ENCODE data around the gene NUAK2. TPM values are rescaled to one million over a fixed set of nuclear protein-coding genes. Genes with fewer than 3 reads are reported as not detected.

Gene NUAK2
- total and polyA plus RNA-seq, 2 donors: 2.1 to 4.0 TPM

- no peaks in the 10 kb centered on the region for H3K36me3 ChIP-seq (ENCODE audit: control insufficient read depth in 2 of 2, insufficient read depth in 2 of 2, low read length in 1 of 2)
- H3K4me1 ChIP-seq (ENCODE audit: control insufficient read depth in 2 of 2, insufficient read depth in 2 of 2, low read length in 2 of 2): peaks cover 0 to 3% of the 10 kb centered on the region in 2 donors
- 99% methylated on average over 4 of the region's 4 CpGs for WGBS
- no peak for DNase-seq (ENCODE audit: low read depth in 6 of 9, low spot score in 9 of 9)
- no peak overlapping the region for H3K4me3 ChIP-seq (ENCODE audit: low read length in 2 of 2)
- no peak overlapping the region for H3K27ac ChIP-seq (ENCODE audit: low read depth in 1 of 2, low read length in 1 of 2)
- H3K27me3 ChIP-seq (ENCODE audit: control insufficient read depth in 2 of 2, insufficient read depth in 1 of 2, low read length in 1 of 2): peaks cover 25 to 85% of the 10 kb centered on the region in 2 donors
- H3K9me3 ChIP-seq (ENCODE audit: control insufficient read depth in 2 of 2, insufficient read depth in 1 of 2, low read length in 1 of 2): peaks cover 0 to 3% of the 10 kb centered on the region in 2 donors
These were observed 18.2 kb upstream of the NUAK2 start for GRCh38 chr1:205339717-205340116.

DNA sequence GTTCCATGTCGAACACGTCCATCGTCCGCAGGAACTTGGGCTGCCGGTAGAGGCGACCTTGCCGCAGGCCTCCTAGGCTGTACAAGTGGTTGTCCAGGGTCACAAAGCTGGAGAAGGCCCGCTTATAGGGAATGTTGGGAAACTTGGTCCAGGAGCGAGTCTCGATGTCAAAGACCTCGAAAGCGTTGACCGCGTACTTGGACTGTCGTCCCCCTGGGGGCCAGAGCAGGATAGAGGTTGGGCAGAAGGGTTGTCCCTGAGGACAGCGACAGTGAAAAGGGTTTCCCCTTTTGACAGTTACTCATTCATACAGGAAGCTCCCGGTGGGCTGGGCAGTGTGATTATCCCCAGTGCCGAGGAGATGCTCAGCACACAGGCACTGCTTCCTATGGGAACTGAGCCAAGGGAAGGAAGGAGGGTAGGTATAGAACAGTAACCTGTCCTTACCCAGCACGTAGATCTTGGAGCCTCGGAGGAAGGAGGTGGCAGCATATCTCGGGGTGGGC lies 17.7 kb upstream of the NUAK2 start:
- Histone ChIP-seq H3K27me3 (ENCODE audit: control insufficient read depth in 2 of 2, insufficient read depth in 1 of 2, low read length in 1 of 2) (peaks cover 22 to 80% of the 10 kb centered on the region in 2 donors), H3K27ac (ENCODE audit: low read depth in 1 of 2, low read length in 1 of 2) (no peak overlapping the region), H3K4me3 (ENCODE audit: low read length in 2 of 2) (no peak overlapping the region), H3K9me3 (ENCODE audit: control insufficient read depth in 2 of 2, insufficient read depth in 1 of 2, low read length in 1 of 2) (peaks cover 0 to 3% of the 10 kb centered on the region in 2 donors), H3K4me1 (ENCODE audit: control insufficient read depth in 2 of 2, insufficient read depth in 2 of 2, low read length in 2 of 2) (peaks cover 0 to 3% of the 10 kb centered on the region in 2 donors), H3K36me3 (ENCODE audit: control insufficient read depth in 2 of 2, insufficient read depth in 2 of 2, low read length in 1 of 2) (no peaks in the 10 kb centered on the region)
- DNase-seq (ENCODE audit: low read depth in 6 of 9, low spot score in 9 of 9): no peak
- WGBS: 95% methylated on average over 21 of the region's 21 CpGs

- Histone ChIP-seq H3K4me1 (ENCODE audit: control insufficient read depth in 2 of 2, insufficient read depth in 2 of 2, low read length in 2 of 2) (no peaks in the 10 kb centered on the region), H3K36me3 (ENCODE audit: control insufficient read depth in 2 of 2, insufficient read depth in 2 of 2, low read length in 1 of 2) (no peaks in the 10 kb centered on the region), H3K27me3 (ENCODE audit: control insufficient read depth in 2 of 2, insufficient read depth in 1 of 2, low read length in 1 of 2) (peaks cover 12 to 68% of the 10 kb centered on the region in 2 donors), H3K9me3 (ENCODE audit: control insufficient read depth in 2 of 2, insufficient read depth in 1 of 2, low read length in 1 of 2) (no peaks in the 10 kb centered on the region), H3K4me3 (ENCODE audit: low read length in 2 of 2) (no peak overlapping the region), H3K27ac (ENCODE audit: low read depth in 1 of 2, low read length in 1 of 2) (no peak overlapping the region)
- WGBS: 92% methylated on average over 7 of the region's 7 CpGs
- no peak for DNase-seq (ENCODE audit: low read depth in 6 of 9, low spot score in 9 of 9)
These were observed 16.5 kb upstream of the NUAK2 start for GRCh38 chr1:205338011-205338410.

DNA sequence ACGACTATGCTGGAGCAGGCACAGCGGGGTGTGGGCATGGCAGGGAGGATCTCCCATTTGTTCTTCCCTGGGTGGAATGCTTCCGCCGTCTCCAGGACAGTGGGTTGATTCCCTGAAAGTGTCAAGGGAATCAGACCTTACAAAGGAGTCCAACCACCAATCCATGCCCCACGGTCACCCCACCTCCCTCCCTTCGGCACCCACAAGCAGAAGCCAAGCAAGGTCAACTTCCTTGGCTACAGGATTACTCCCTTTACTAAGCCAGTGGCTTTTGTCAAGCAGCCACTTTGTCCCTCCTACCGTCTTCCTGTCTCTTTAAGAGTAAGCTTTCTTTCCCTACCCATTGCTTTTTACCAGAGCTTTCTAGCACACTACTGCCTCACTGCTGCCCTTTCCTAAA lies 15.9 kb upstream of the NUAK2 start:
- Histone ChIP-seq H3K27me3 (ENCODE audit: control insufficient read depth in 2 of 2, insufficient read depth in 1 of 2, low read length in 1 of 2) (peaks cover 7 to 67% of the 10 kb centered on the region in 2 donors), H3K27ac (ENCODE audit: low read depth in 1 of 2, low read length in 1 of 2) (no peak overlapping the region), H3K4me1 (ENCODE audit: control insufficient read depth in 2 of 2, insufficient read depth in 2 of 2, low read length in 2 of 2) (no peaks in the 10 kb centered on the region), H3K9me3 (ENCODE audit: control insufficient read depth in 2 of 2, insufficient read depth in 1 of 2, low read length in 1 of 2) (no peaks in the 10 kb centered on the region), H3K36me3 (ENCODE audit: control insufficient read depth in 2 of 2, insufficient read depth in 2 of 2, low read length in 1 of 2) (no peaks in the 10 kb centered on the region), H3K4me3 (ENCODE audit: low read length in 2 of 2) (no peak overlapping the region)
- 94% methylated on average over 7 of the region's 7 CpGs for WGBS
- DNase-seq (ENCODE audit: low read depth in 6 of 9, low spot score in 9 of 9): no peak

DNA sequence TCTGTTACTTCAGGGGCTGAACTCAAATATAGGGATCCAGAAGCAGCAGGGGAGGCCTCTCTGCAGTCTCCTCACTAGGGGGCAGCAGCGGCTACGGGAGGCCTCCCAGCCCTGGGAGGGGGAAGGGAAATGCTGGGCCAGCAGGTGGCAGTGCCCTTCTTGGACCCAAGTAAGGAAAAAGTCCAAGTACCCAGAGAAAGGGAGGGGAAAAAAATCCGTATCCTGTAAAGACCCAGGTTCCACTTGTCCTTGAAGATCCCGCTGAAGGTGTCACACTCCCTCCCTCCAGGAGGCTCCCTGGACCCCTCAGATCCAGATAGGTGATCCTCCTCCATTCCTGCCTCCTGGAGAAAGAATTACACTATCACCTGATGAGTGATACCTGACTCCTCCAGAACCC lies 14.1 kb upstream of the NUAK2 start:
- Histone ChIP-seq H3K9me3 (ENCODE audit: control insufficient read depth in 2 of 2, insufficient read depth in 1 of 2, low read length in 1 of 2) (no peaks in the 10 kb centered on the region), H3K36me3 (ENCODE audit: control insufficient read depth in 2 of 2, insufficient read depth in 2 of 2, low read length in 1 of 2) (no peaks in the 10 kb centered on the region), H3K4me3 (ENCODE audit: low read length in 2 of 2) (no peak overlapping the region), H3K27ac (ENCODE audit: low read depth in 1 of 2, low read length in 1 of 2) (no peak overlapping the region), H3K4me1 (ENCODE audit: control insufficient read depth in 2 of 2, insufficient read depth in 2 of 2, low read length in 2 of 2) (no peaks in the 10 kb centered on the region), H3K27me3 (ENCODE audit: control insufficient read depth in 2 of 2, insufficient read depth in 1 of 2, low read length in 1 of 2) (peaks cover 0 to 65% of the 10 kb centered on the region in 2 donors)
- DNase-seq (ENCODE audit: low read depth in 6 of 9, low spot score in 9 of 9): peak in 7 of 9 donors; percentile 60 to 86 (median 71)
- WGBS: 6% methylated on average over 4 of the region's 4 CpGs

GRCh38 chr1:205332015-205332791 lies 10.7 kb upstream of the NUAK2 start:
- DNase-seq (ENCODE audit: low read depth in 6 of 9, low spot score in 9 of 9): no peak
- H3K27me3 ChIP-seq (ENCODE audit: control insufficient read depth in 2 of 2, insufficient read depth in 1 of 2, low read length in 1 of 2): peaks cover 3 to 74% of the 10 kb centered on the region in 2 donors
- H3K27ac ChIP-seq (ENCODE audit: low read depth in 1 of 2, low read length in 1 of 2): no peak overlapping the region
- WGBS: 95% methylated on average over 11 of the region's 11 CpGs
- no peaks in the 10 kb centered on the region for H3K4me1 ChIP-seq (ENCODE audit: control insufficient read depth in 2 of 2, insufficient read depth in 2 of 2, low read length in 2 of 2)
- H3K36me3 ChIP-seq (ENCODE audit: control insufficient read depth in 2 of 2, insufficient read depth in 2 of 2, low read length in 1 of 2): no peaks in the 10 kb centered on the region
- H3K9me3 ChIP-seq (ENCODE audit: control insufficient read depth in 2 of 2, insufficient read depth in 1 of 2, low read length in 1 of 2): no peaks in the 10 kb centered on the region
- no peak overlapping the region for H3K4me3 ChIP-seq (ENCODE audit: low read length in 2 of 2)

DNA sequence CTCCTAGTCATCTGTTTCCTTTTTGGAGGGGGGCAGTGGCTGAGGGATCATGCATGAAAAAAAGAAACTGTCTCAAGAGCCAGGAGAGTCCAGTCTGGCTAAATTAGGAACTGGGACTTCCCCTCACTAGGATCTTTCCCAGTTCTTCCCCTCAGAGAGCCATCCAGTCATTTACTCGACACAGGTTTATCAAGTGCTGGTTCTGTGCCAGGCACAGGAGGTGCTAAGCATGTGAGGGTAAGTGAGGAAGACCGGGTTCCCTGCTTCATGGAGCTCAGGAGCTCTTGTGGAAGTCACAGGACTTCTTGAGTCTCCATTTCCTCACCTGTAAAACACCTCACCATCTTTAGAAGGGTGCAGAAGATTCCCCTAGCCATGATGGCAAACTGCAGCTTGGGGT lies 8.6 kb upstream of the NUAK2 start:
- WGBS: 96% methylated on average over 2 of the region's 2 CpGs
- no peak for DNase-seq (ENCODE audit: low read depth in 6 of 9, low spot score in 9 of 9)
- peaks cover 0 to 3% of the 10 kb centered on the region in 2 donors for H3K4me1 ChIP-seq (ENCODE audit: control insufficient read depth in 2 of 2, insufficient read depth in 2 of 2, low read length in 2 of 2)
- no peaks in the 10 kb centered on the region for H3K9me3 ChIP-seq (ENCODE audit: control insufficient read depth in 2 of 2, insufficient read depth in 1 of 2, low read length in 1 of 2)
- H3K36me3 ChIP-seq (ENCODE audit: control insufficient read depth in 2 of 2, insufficient read depth in 2 of 2, low read length in 1 of 2): no peaks in the 10 kb centered on the region
- no peak overlapping the region for H3K27ac ChIP-seq (ENCODE audit: low read depth in 1 of 2, low read length in 1 of 2)
- peaks cover 3 to 72% of the 10 kb centered on the region in 2 donors for H3K27me3 ChIP-seq (ENCODE audit: control insufficient read depth in 2 of 2, insufficient read depth in 1 of 2, low read length in 1 of 2)
- no peak overlapping the region for H3K4me3 ChIP-seq (ENCODE audit: low read length in 2 of 2)

GRCh38 chr1:205329719-205330118 lies 8.2 kb upstream of the NUAK2 start:
- Histone ChIP-seq H3K27me3 (ENCODE audit: control insufficient read depth in 2 of 2, insufficient read depth in 1 of 2, low read length in 1 of 2) (peaks cover 3 to 74% of the 10 kb centered on the region in 2 donors), H3K27ac (ENCODE audit: low read depth in 1 of 2, low read length in 1 of 2) (no peak overlapping the region), H3K36me3 (ENCODE audit: control insufficient read depth in 2 of 2, insufficient read depth in 2 of 2, low read length in 1 of 2) (no peaks in the 10 kb centered on the region), H3K4me1 (ENCODE audit: control insufficient read depth in 2 of 2, insufficient read depth in 2 of 2, low read length in 2 of 2) (peaks cover 0 to 7% of the 10 kb centered on the region in 2 donors), H3K4me3 (ENCODE audit: low read length in 2 of 2) (no peak overlapping the region), H3K9me3 (ENCODE audit: control insufficient read depth in 2 of 2, insufficient read depth in 1 of 2, low read length in 1 of 2) (no peaks in the 10 kb centered on the region)
- WGBS: 93% methylated on average over 5 of the region's 5 CpGs
- no peak for DNase-seq (ENCODE audit: low read depth in 6 of 9, low spot score in 9 of 9)

GRCh38 chr1:205328476-205328875 lies 6.9 kb upstream of the NUAK2 start:
- no peak for DNase-seq (ENCODE audit: low read depth in 6 of 9, low spot score in 9 of 9)
- 91% methylated on average over 4 of the region's 4 CpGs for WGBS
- Histone ChIP-seq H3K36me3 (ENCODE audit: control insufficient read depth in 2 of 2, insufficient read depth in 2 of 2, low read length in 1 of 2) (no peaks in the 10 kb centered on the region), H3K4me3 (ENCODE audit: low read length in 2 of 2) (no peak overlapping the region), H3K9me3 (ENCODE audit: control insufficient read depth in 2 of 2, insufficient read depth in 1 of 2, low read length in 1 of 2) (no peaks in the 10 kb centered on the region), H3K4me1 (ENCODE audit: control insufficient read depth in 2 of 2, insufficient read depth in 2 of 2, low read length in 2 of 2) (peaks cover 0 to 10% of the 10 kb centered on the region in 2 donors), H3K27ac (ENCODE audit: low read depth in 1 of 2, low read length in 1 of 2) (no peak overlapping the region), H3K27me3 (ENCODE audit: control insufficient read depth in 2 of 2, insufficient read depth in 1 of 2, low read length in 1 of 2) (peaks cover 3 to 86% of the 10 kb centered on the region in 2 donors)
